ENCODE data around the gene LIG3. TPM values are rescaled to one million over a fixed set of nuclear protein-coding genes. Genes with fewer than 3 reads are reported as not detected.
"Not testable (repeated sequence)": the region's sequence is repeated elsewhere in the genome, so short reads cannot be mapped to it uniquely, and the experiment has no call there.

The LIG3 gene
- total RNA-seq, 1 donor from 2014 or later = 29.7 TPM

DNA sequence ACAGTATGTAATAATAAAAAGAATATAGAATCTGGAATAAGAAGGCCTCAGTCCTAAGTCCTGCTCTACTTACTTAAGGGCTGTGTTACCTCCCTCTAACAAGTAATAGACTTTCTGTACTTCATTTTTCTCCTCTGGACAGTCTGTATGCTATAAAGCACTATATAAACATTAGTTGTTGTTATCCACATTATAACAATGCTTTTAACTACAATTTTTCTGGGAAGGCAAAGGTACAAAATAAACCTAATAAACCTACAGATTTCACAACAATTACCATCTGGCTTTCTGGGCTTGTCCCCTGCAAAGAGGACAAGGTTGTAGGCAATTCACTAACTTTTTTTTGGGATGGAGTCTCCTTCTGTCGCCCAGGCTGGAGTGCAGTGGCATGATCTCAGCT, 50.5 kb downstream of the LIG3 start:
- Histone ChIP-seq H3K4me1 (no peaks in the 10 kb centered on the region), H3K27ac (no peak overlapping the region), H3K4me3 (no peak overlapping the region), H3K27me3 (no peaks in the 10 kb centered on the region), H3K36me3 (peaks cover 7% of the 10 kb centered on the region), H3K9me3 (no peaks in the 10 kb centered on the region)
- DNase-seq (no peak), ATAC-seq (no peak)
- intact Hi-C loops (cut with DNase I) = no loop called here
- TF ChIP-seq, protein P1, sequence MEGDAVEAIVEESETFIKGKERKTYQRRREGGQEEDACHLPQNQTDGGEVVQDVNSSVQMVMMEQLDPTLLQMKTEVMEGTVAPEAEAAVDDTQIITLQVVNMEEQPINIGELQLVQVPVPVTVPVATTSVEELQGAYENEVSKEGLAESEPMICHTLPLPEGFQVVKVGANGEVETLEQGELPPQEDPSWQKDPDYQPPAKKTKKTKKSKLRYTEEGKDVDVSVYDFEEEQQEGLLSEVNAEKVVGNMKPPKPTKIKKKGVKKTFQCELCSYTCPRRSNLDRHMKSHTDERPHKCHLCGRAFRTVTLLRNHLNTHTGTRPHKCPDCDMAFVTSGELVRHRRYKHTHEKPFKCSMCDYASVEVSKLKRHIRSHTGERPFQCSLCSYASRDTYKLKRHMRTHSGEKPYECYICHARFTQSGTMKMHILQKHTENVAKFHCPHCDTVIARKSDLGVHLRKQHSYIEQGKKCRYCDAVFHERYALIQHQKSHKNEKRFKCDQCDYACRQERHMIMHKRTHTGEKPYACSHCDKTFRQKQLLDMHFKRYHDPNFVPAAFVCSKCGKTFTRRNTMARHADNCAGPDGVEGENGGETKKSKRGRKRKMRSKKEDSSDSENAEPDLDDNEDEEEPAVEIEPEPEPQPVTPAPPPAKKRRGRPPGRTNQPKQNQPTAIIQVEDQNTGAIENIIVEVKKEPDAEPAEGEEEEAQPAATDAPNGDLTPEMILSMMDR (IDR thresholded peaks at IDR 0.05) = no peak

DNA sequence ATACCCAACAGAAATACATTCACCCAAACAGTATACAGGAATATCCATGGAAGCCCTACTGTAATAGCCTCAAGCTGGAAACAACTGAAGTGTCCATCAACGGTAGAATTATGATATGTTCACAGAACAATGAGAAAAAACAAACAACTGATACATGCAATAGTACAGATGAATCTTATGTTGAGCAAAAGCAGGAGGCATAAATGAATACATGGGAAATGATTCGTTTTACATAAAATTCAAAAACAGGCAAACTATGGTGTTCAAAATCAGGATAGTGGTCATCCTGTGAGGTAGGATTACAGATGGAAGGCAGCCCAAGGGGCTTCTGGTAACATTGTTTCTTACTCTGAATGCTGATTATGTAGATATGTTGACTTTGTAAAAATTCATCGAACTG, 58.1 kb downstream of the LIG3 start:
- Histone ChIP-seq H3K27ac (no peak overlapping the region), H3K4me1 (no peaks in the 10 kb centered on the region), H3K9me3 (no peaks in the 10 kb centered on the region), H3K27me3 (no peaks in the 10 kb centered on the region), H3K4me3 (no peak overlapping the region), H3K36me3 (no peaks in the 10 kb centered on the region)
- ATAC-seq = no peak
- intact Hi-C loops (cut with DNase I) = no loop called here
- no peak for DNase-seq
- TF ChIP-seq, protein P1 (IDR thresholded peaks at IDR 0.05) = no peak

DNA sequence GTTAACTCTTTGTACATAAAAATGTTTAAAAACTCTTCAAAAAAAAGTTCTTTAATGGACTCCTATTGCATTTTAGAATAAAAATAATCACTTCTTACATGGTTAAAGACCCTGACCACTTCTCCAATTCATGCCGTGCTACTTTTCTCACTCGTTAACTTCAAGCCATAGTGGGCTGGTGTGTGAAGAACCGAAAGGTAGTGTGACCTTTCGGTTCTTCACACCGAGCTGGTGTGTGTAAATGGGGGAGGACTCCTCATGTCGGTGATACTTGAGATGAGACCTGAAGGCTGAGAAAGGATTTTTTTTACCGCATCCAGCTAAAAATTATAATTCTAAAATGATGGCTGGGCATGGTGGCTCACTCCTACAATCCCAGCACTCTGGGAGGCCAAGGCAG, 61.1 kb downstream of the LIG3 start:
- TF ChIP-seq, protein P1 (IDR thresholded peaks at IDR 0.05) = no peak
- DNase-seq (no peak), ATAC-seq (no peak)
- H3K4me1 ChIP-seq = peaks cover 16% of the 10 kb centered on the region
- no peak overlapping the region for H3K27ac ChIP-seq
- intact Hi-C loops (cut with DNase I) = no loop called here
- H3K4me3 ChIP-seq = no peak overlapping the region
- H3K36me3 ChIP-seq = no peaks in the 10 kb centered on the region
- H3K9me3 ChIP-seq = no peaks in the 10 kb centered on the region
- no peaks in the 10 kb centered on the region for H3K27me3 ChIP-seq

DNA sequence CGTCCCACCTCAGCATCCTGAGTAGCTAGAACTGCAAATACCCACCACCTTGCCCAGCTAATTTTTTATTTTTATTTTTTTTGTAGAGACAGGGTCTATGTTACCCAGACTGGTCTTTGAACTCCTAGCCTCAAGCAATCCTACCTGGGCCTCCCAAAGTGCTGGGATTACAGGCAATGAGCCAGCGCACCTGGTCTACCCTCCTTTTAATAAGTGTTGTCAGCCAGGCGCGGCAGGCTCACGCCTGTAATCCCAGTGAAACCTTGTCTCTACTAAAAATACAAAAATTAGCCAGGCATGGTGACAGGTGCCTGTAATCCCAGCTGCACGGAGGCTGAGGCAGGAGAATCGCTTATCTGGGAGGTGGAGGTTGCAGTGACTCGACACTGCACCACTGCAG, 63.9 kb downstream of the LIG3 start:
- TF ChIP-seq, protein P1 (IDR thresholded peaks at IDR 0.05) = no peak
- intact Hi-C loops (cut with DNase I) = no loop called here
- Histone ChIP-seq H3K9me3 (no peaks in the 10 kb centered on the region), H3K27ac (no peak overlapping the region), H3K27me3 (no peaks in the 10 kb centered on the region), H3K4me3 (no peak overlapping the region), H3K4me1 (peaks cover 25% of the 10 kb centered on the region), H3K36me3 (no peaks in the 10 kb centered on the region)
- no peak for DNase-seq
- no peak for ATAC-seq

DNA sequence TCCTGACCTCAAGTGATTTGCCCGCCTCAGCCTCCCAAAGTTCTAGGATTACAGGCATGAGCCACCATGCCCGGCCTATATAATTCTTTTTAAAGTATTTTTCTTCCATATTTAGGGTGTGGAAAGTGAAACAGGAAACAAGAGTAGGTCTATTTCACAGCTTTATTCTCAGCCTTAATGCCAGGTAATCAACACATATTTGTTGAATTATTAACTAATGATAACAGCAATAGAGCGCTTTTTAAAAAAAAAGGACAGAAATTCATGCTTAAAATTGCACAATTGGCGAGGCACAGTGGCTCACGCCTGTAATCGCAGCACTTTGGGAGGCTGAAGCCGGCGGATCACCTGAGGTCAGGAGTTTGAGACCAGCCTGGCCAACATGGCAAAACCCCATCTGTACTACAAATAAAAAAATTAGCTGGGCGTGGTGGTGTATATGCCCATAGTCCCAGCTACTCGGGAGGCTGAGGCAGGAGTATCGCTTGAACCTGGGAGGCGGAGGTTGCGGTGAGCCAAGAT, 65.2 kb downstream of the LIG3 start:
- DNase-seq; H3K27me3 ChIP-seq; intact Hi-C loops (cut with DNase I); H3K9me3 ChIP-seq; H3K27ac ChIP-seq; H3K36me3 ChIP-seq; ATAC-seq; H3K4me3 ChIP-seq: not testable (repeated sequence)
- peaks cover 33% of the 10 kb centered on the region for H3K4me1 ChIP-seq

DNA sequence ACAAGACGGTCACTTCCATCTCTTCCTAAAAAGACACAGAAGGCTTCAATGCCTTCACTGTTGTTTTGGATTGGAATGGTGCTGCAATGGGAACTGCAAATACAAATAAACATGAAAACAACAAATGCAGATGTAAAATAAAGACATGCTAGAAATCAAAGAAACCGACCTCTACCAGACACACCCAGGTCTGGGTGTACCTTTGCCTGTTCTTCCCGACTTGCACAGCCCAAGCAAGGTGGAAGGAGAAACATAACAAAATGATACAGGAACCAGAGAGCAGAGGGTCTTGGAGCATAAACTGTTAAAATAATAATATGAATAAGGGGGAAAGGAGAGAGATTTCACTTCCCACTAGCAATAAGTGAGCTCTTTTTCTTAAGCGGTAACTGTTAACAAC, 65.9 kb downstream of the LIG3 start:
- DNase-seq = no peak
- no peaks in the 10 kb centered on the region for H3K36me3 ChIP-seq
- TF ChIP-seq, protein P1 (IDR thresholded peaks at IDR 0.05) = no peak
- intact Hi-C loops (cut with DNase I) = no loop called here
- H3K27me3 ChIP-seq = no peaks in the 10 kb centered on the region
- peaks cover 41% of the 10 kb centered on the region for H3K4me1 ChIP-seq
- ATAC-seq = no peak
- no peak overlapping the region for H3K4me3 ChIP-seq
- no peaks in the 10 kb centered on the region for H3K9me3 ChIP-seq
- H3K27ac ChIP-seq = no peak overlapping the region
